ENCODE results near the gene ZBTB42.

Gene ZBTB42

DNA sequence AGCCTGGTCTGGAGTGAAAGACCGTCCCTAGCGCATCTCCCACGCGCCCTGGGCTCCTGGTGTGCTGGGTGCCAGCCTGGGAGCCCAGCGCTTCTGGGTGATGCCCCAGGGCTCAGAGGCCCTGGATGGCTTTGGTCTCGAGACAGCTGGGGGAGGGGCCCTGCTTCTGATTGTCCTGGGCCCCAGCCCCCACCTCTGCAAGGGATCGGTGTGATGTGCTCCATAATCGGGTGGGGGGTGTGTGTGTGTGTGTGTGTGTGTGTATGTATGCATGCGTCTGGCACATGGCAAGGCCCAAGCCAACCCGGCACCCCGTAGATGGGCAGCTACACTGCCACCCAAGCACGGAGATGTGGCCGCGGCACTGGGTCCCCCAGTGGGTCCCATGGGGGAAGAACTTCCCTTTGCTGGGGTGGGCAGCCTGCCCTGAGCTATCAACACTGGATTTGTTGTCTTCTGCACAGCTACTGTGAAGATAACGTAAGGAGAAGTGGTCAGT, 3.1 kb downstream of the ZBTB42 start:
- Histone ChIP-seq H3K36me3 (ENCODE audit: low read depth) (no peaks in the 10 kb centered on the region), H3K9me3 (ENCODE audit: severe bottlenecking) (no peaks in the 10 kb centered on the region), H3K27ac (ENCODE audit: poor library complexity, severe bottlenecking) (no peak overlapping the region), H3K27me3 (ENCODE audit: insufficient read depth, poor library complexity, severe bottlenecking) (no peaks in the 10 kb centered on the region), H3K4me3 (ENCODE audit: severe bottlenecking) (no peak overlapping the region), H3K4me1 (ENCODE audit: insufficient read depth, poor library complexity, severe bottlenecking) (peaks cover 6% of the 10 kb centered on the region)
- no peak for DNase-seq (ENCODE audit: low spot score)
- no peak for ATAC-seq (ENCODE audit: low read depth)
- TF ChIP-seq, protein P1, sequence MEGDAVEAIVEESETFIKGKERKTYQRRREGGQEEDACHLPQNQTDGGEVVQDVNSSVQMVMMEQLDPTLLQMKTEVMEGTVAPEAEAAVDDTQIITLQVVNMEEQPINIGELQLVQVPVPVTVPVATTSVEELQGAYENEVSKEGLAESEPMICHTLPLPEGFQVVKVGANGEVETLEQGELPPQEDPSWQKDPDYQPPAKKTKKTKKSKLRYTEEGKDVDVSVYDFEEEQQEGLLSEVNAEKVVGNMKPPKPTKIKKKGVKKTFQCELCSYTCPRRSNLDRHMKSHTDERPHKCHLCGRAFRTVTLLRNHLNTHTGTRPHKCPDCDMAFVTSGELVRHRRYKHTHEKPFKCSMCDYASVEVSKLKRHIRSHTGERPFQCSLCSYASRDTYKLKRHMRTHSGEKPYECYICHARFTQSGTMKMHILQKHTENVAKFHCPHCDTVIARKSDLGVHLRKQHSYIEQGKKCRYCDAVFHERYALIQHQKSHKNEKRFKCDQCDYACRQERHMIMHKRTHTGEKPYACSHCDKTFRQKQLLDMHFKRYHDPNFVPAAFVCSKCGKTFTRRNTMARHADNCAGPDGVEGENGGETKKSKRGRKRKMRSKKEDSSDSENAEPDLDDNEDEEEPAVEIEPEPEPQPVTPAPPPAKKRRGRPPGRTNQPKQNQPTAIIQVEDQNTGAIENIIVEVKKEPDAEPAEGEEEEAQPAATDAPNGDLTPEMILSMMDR (IDR thresholded peaks at IDR 0.05; ENCODE audit: poor library complexity, severe bottlenecking), result no peak

DNA sequence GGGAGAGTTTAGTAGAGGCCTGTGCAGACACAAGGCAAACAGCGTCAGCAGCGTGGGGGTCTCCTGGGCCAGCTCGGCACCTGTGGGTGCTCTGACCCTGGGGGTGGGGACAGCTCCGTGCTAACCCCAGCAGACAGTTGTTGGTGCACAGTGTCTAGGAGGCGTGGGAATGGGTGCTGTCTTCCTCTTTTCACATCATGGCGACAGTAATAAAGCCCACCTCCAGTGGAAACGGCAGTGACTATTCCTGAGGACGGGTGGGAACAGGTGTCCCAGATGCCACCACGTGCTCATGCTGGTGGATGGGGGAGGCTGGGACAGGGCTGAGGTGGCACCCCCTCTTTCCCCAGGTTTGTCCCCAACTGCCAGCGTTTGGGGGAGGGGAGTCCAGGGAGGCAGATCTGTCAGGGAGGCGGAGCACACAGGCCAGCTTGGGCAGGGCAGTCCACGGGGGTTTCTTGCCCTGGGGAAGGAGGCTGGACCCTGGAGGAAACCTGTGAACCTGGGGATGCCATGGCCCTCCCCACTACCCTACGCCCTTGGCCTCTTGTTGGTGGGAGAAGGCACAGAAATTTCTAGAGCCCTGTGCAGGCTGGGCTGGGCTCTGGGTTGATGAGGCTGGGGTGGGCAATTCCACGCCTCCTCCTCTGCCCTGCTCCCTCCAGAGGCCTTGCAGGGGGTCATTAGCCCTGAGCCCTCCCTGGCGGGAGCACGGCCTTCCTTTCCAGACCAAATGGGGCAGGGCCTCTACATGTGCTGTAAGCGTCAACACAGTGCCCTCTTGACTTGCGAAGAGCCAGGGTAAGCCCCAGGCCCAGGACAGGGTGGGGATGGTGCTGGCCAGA, 3.8 kb downstream of the ZBTB42 start:
- peaks cover 6% of the 10 kb centered on the region for H3K4me1 ChIP-seq (ENCODE audit: insufficient read depth, poor library complexity, severe bottlenecking)
- TF ChIP-seq, protein P1 (IDR thresholded peaks at IDR 0.05; ENCODE audit: poor library complexity, severe bottlenecking), result no peak
- H3K4me3 ChIP-seq (ENCODE audit: severe bottlenecking), result no peak overlapping the region
- H3K27me3 ChIP-seq (ENCODE audit: insufficient read depth, poor library complexity, severe bottlenecking), result no peaks in the 10 kb centered on the region
- no peak overlapping the region for H3K27ac ChIP-seq (ENCODE audit: poor library complexity, severe bottlenecking)
- no peaks in the 10 kb centered on the region for H3K36me3 ChIP-seq (ENCODE audit: low read depth)
- no peak for DNase-seq (ENCODE audit: low spot score)
- H3K9me3 ChIP-seq (ENCODE audit: severe bottlenecking), result no peaks in the 10 kb centered on the region
- peak; percentile 2; the same call in 1 of the 3 replicates for ATAC-seq (ENCODE audit: low read depth)

DNA sequence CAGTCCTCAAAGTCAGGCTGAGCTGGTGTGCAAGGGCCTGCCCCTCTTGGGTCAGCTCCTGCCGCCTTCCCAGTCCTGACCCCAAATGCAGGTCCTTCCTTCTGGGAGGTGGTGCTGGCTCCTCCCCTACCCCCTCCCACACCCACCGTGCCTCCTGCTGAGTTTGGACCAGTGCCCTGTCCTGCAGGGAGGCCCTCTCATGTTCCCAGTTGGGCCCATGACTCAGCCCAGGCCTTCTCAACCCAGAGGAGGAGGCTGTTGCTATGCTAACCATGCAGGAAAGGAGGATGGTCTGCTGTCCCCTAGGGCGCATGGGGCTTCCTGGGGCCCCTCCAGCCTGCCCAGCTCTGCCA, 4.4 kb downstream of the ZBTB42 start:
- H3K4me3 ChIP-seq (ENCODE audit: severe bottlenecking), result no peak overlapping the region
- no peak overlapping the region for H3K27ac ChIP-seq (ENCODE audit: poor library complexity, severe bottlenecking)
- TF ChIP-seq, protein P1 (IDR thresholded peaks at IDR 0.05; ENCODE audit: poor library complexity, severe bottlenecking), result no peak
- ATAC-seq (ENCODE audit: low read depth), result peak; percentile 48
- no peaks in the 10 kb centered on the region for H3K36me3 ChIP-seq (ENCODE audit: low read depth)
- peaks cover 6% of the 10 kb centered on the region for H3K4me1 ChIP-seq (ENCODE audit: insufficient read depth, poor library complexity, severe bottlenecking)
- no peaks in the 10 kb centered on the region for H3K9me3 ChIP-seq (ENCODE audit: severe bottlenecking)
- DNase-seq (ENCODE audit: low spot score), result no peak
- H3K27me3 ChIP-seq (ENCODE audit: insufficient read depth, poor library complexity, severe bottlenecking), result no peaks in the 10 kb centered on the region

DNA sequence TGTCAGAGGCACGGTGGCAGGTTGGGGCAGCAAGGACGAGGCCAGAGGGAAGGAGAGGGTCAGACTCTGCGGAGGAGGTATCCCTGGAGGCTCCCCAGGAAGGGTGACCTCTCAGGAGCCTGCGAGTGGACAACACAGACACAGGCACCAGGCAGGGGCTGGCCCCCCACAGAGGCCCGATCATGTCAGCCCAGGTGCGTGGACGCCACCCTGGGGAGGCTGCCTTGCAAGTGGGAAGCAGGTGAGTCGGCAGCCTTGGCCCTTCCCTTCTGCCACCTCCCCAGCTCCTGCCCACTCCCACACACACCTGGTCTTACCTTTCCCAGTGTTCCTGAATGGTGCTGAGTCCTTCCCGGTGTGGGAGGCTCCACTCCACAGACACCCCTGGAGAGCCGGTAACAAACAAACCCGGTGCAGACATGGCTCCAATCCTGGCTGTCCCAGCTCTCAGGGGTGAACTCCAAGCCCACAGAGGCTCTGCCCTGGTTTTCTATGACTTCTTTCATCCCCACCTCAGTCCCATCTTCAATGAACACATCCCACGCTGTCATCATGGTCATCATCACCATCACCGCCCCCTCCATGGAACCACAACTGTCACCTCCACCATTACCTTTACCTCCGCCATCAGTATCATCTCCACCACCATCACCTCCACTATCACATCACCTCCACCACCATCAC, 5.2 kb downstream of the ZBTB42 start:
- DNase-seq (ENCODE audit: low spot score) (no peak), ATAC-seq (ENCODE audit: low read depth) (peak; percentile 3; the same call in 2 of the 3 replicates)
- Histone ChIP-seq H3K9me3 (ENCODE audit: severe bottlenecking) (no peaks in the 10 kb centered on the region), H3K4me1 (ENCODE audit: insufficient read depth, poor library complexity, severe bottlenecking) (peaks cover 6% of the 10 kb centered on the region), H3K4me3 (ENCODE audit: severe bottlenecking) (no peak overlapping the region), H3K27ac (ENCODE audit: poor library complexity, severe bottlenecking) (no peak overlapping the region), H3K27me3 (ENCODE audit: insufficient read depth, poor library complexity, severe bottlenecking) (no peaks in the 10 kb centered on the region), H3K36me3 (ENCODE audit: low read depth) (no peaks in the 10 kb centered on the region)
- TF ChIP-seq, protein P1 (IDR thresholded peaks at IDR 0.05; ENCODE audit: poor library complexity, severe bottlenecking), result no peak
